HL-60 (cell line): ENCODE measurements around the gene LCE3A.

Experiments used
- CTCF ChIP-seq: IDR thresholded peaks from one replicate; pipeline ENCODE4 v1.5.1; 2011; ENCODE audit warnings: low read length, control low read depth, inconsistent platforms; ENCODE audit not compliant: insufficient read depth
- POLR2AphosphoS5 ChIP-seq: IDR thresholded peaks from 2 replicates; pipeline ENCODE4 v1.6.1; 2012; ENCODE audit warnings: low read depth
- SPI1 ChIP-seq: IDR thresholded peaks from 2 replicates; pipeline ENCODE4 v1.6.1; 2012; ENCODE audit warnings: low read depth, mild to moderate bottlenecking, borderline replicate concordance

GRCh38 chr1:152657677-152658076 lies 34.8 kb upstream of the LCE3A start:
- TF ChIP-seq CTCF (no peak), SPI1 (no peak), POLR2AphosphoS5 (no peak)
